Panc1 (cell line): ENCODE results near the gene SLCO2B1. TPM values are rescaled to one million over a fixed set of nuclear protein-coding genes. Genes with fewer than 3 reads are reported as not detected.

Experiments used
- ATAC-seq: fragments of 200-7000 bp; cut with Tn5 transposase; 2 replicates; pipeline ENCODE4 v1.9.1; 2020; ENCODE audit warnings: mild to moderate bottlenecking, moderate library complexity
- BruUV-seq: library from RNA; stranded (reverse); fragments of 400-500 nt; replicated peaks from 2 replicates; lab custom pipeline; 2021; lab: Mats Ljungman, UMichigan
- CTCF ChIA-PET: fragments of 300-600 bp; sonication (Branson Sonifier 250); formaldehyde crosslinking; loops from one replicate; lab custom pipeline; 2022; ENCODE audit warnings: antibody characterized with exemption; lab: Charles Lee
- POLR2A ChIA-PET: fragments of 300-600 bp; sonication (Branson Sonifier 250); formaldehyde crosslinking; loops from one replicate; lab custom pipeline; 2022; ENCODE audit warnings: antibody characterized with exemption; lab: Charles Lee
- DNase-seq: peaks from one replicate; pipeline ENCODE4 v3.0.0-alpha.2; 2010; ENCODE audit warnings: low read depth, low spot score
- H3K27ac ChIP-seq: 2 replicates; pipeline ENCODE4 v1.5.1; 2011; ENCODE audit warnings: mild to moderate bottlenecking, low read length, inconsistent platforms
- H3K27me3 ChIP-seq: fragments of 200-500 bp; sonication (Bioruptor generic); 2 replicates; pipeline ENCODE4 v1.6.0; 2014; ENCODE audit warnings: low read length, inconsistent platforms; ENCODE audit not compliant: control insufficient read depth, insufficient read depth
- H3K36me3 ChIP-seq: fragments of 200-500 bp; sonication (Bioruptor generic); 2 replicates; pipeline ENCODE4 v1.5.1; 2014; ENCODE audit warnings: inconsistent platforms, mild to moderate bottlenecking, low read length, moderate library complexity; ENCODE audit not compliant: control insufficient read depth, insufficient read depth
- H3K4me1 ChIP-seq: 2 replicates; pipeline ENCODE4 v1.5.1; 2011; ENCODE audit warnings: inconsistent platforms, mild to moderate bottlenecking, low read length, moderate library complexity; ENCODE audit not compliant: control insufficient read depth, insufficient read depth
- H3K4me3 ChIP-seq, 2 experiments: 2 replicates each; pipeline ENCODE4 v1.5.1; 2011 to 2012; ENCODE audit warnings: low read depth in 2 of 2, low read length in 2 of 2, mild to moderate bottlenecking in 2 of 2, inconsistent platforms in 1 of 2, moderate library complexity in 1 of 2
- H3K9me3 ChIP-seq: fragments of 200-500 bp; sonication (Bioruptor generic); 2 replicates; pipeline ENCODE4 v1.5.1; 2014; ENCODE audit warnings: low read depth, mild to moderate bottlenecking, inconsistent platforms, low read length, moderate library complexity; ENCODE audit not compliant: control insufficient read depth, insufficient read depth
- CTCF ChIP-seq: fragments of 450-650 bp; IDR thresholded peaks from 2 replicates; pipeline ENCODE4 v1.5.1; 2017; ENCODE audit warnings: mild to moderate bottlenecking
- POLR2AphosphoS5 ChIP-seq: IDR thresholded peaks from 2 replicates; pipeline ENCODE4 v1.6.1; 2012; ENCODE audit warnings: mild to moderate bottlenecking, low read depth, low read length, moderate library complexity
- REST ChIP-seq, 2 experiments: IDR thresholded peaks; 2 replicates each; pipeline ENCODE4 v1.6.1; 2011 to 2012; ENCODE audit warnings: low read depth in 2 of 2, control low read depth in 1 of 2, low read length in 1 of 2, mild to moderate bottlenecking in 1 of 2, moderate library complexity in 1 of 2; ENCODE audit not compliant: insufficient read depth in 1 of 2
- SIN3A ChIP-seq: IDR thresholded peaks from 2 replicates; pipeline ENCODE4 v1.6.1; 2012; ENCODE audit warnings: low read depth, mild to moderate bottlenecking, low read length, moderate library complexity, borderline replicate concordance; ENCODE audit not compliant: insufficient read depth
- TCF7L2 ChIP-seq: IDR thresholded peaks from 2 replicates; pipeline ENCODE4 v1.6.1; 2011; ENCODE audit warnings: mild to moderate bottlenecking, low read depth, low read length, inconsistent platforms
- in situ Hi-C: cut with HindIII; loops from 2 replicates; pipeline ENCODE4 v1.10.0; 2016; ENCODE audit warnings: low sequenced_read_pairs, low pct_unique_long_range_greater_than_20kb
- intact Hi-C: fragments of 100-400 bp; cut with micrococcal nuclease; formaldehyde crosslinking; loops from one replicate; pipeline ENCODE4 v1.10.0; 2022; ENCODE audit not compliant: unreplicated experiment
- total RNA-seq: library from RNA; stranded (reverse); gene quantifications from one replicate; pipeline ENCODE4 v1.2.1, GENCODE V29; 2021; ENCODE audit not compliant: unreplicated experiment

The SLCO2B1 gene
- total RNA-seq, 1 experiment from 2014 or later = 0.77 TPM

GRCh38 chr11:75240311-75241035, 89.6 kb downstream of the SLCO2B1 start, which contains the start of gene TPBGL:
TPBGL (plus strand) TSS chr11:75240774; CDS start chr11:75241050, 276 bp downstream.
- no TSS peak for BruUV-seq
- H3K36me3 ChIP-seq = no peaks in the 10 kb centered on the region
- H3K4me1 ChIP-seq = no peaks in the 10 kb centered on the region
- TF ChIP-seq SIN3A = no peak
- TF ChIP-seq TCF7L2 = no peak
- no peak for TF ChIP-seq POLR2AphosphoS5
- no peak for TF ChIP-seq REST (IDR thresholded peaks at IDR 0.05; ENCODE audit: insufficient read depth in 1 of 2, low read depth in 2 of 2, low read length in 1 of 2)
- no peak for TF ChIP-seq CTCF
- intact Hi-C loops = loop anchor here (10.0 kb wide), 1 partner anchor 316 kb away; no protein-coding TSS in a partner anchor
- in situ Hi-C loops = loop anchor here (25.0 kb wide), 1 partner anchor 228 kb away; no protein-coding TSS in a partner anchor
- ChIA-PET POLR2A (no interaction called here), CTCF (interaction anchor here (0.8 to 5.7 kb wide), 4 partner anchors 35 to 310 kb away, joined by 4 to 66 read pairs (median 4); no protein-coding TSS in a partner anchor)
- no peaks in the 10 kb centered on the region for H3K9me3 ChIP-seq
- ATAC-seq (no peak), DNase-seq (no peak)
- H3K27ac ChIP-seq = no peak within 1 kb of the TSS
- no peaks in the 10 kb centered on the region; the same call in 1 of the 2 replicates for H3K27me3 ChIP-seq
- H3K4me3 ChIP-seq = peak within 1 kb of the TSS; percentile 42 to 50

- peak; percentile 92 for ATAC-seq
- TF ChIP-seq CTCF = peak; percentile 100
- peak; percentile 32; the same call in 1 of the 2 replicates for TF ChIP-seq POLR2AphosphoS5
- no peak for TF ChIP-seq TCF7L2
- peak in 1 of 2 experiments; percentile 76; a peak in 1 of 4 replicates for TF ChIP-seq REST (IDR thresholded peaks at IDR 0.05; ENCODE audit: insufficient read depth in 1 of 2, low read depth in 2 of 2, low read length in 1 of 2)
- Histone ChIP-seq H3K4me3 (peak overlapping the region; percentile 42 to 53), H3K36me3 (no peaks in the 10 kb centered on the region), H3K9me3 (no peaks in the 10 kb centered on the region), H3K4me1 (no peaks in the 10 kb centered on the region), H3K27me3 (no peaks in the 10 kb centered on the region; the same call in 1 of the 2 replicates), H3K27ac (no peak overlapping the region)
- POLR2A ChIA-PET = no interaction called here
- no TSS peak for BruUV-seq
- in situ Hi-C loops = loop anchor here (25.0 kb wide), 1 partner anchor 229 kb away; no protein-coding TSS in a partner anchor
- peak; percentile 60 for DNase-seq
- intact Hi-C loops = loop anchor here (10.0 kb wide), 1 partner anchor 316 kb away; no protein-coding TSS in a partner anchor
- CTCF ChIA-PET = interaction anchor here (0.6 to 5.7 kb wide), 10 partner anchors 10 to 311 kb away, joined by 3 to 66 read pairs (median 4); no protein-coding TSS in a partner anchor
These were observed 90.4 kb downstream of the SLCO2B1 start for GRCh38 chr11:75241036-75241905.
